HG03442 (cell line): ENCODE results near the gene PGGHG.
"Not testable (repeated sequence)": the region's sequence is repeated elsewhere in the genome, so short reads cannot be mapped to it uniquely, and the experiment has no call there.

Experiments
- ATAC-seq: cut with Tn5 transposase; IDR thresholded peaks from one replicate; pipeline ENCODE4 v1.9.1; 2021; ENCODE audit warnings: mild to moderate bottlenecking, moderate library complexity; ENCODE audit not compliant: unreplicated experiment

PGGHG gene

DNA sequence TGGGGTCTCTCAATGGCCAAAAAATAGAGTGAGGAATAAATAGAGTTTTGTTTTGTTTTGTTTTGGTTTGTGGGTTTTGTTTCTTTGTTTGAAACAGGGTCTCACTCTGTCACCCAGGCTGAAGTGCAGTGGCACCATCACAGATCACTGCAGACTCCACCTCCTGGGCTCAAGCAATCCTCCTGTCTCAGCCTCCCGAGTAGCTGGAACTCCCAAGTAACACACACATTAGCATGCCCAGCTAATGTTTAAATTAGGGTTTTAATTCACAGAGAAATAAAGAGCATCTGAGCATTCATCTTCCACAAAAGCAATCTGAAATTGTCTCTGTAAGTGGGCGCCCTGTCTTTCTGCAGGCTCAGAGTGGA is 40.9 kb downstream of the PGGHG start:
- ATAC-seq, result no peak

DNA sequence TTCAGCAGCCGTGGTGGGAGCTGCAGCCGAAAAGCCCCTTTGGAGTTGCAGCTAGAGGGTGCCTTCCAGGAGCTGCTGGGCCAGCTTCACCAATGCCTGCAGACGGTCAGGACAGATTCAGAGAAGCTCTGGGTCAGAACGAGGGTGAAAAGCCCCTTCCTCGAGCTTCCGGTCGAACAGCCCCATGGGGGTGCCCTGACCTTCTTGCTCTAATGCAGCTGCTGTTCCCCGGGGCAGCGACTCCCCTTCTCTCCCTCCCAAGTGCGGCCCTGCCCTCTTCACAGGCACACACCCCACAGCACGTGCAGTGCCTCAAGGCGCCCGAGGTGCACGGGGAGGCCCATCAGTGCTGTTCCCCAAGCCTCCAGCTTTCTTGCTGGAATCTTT is 41.4 kb downstream of the PGGHG start:
- ATAC-seq, result no peak

DNA sequence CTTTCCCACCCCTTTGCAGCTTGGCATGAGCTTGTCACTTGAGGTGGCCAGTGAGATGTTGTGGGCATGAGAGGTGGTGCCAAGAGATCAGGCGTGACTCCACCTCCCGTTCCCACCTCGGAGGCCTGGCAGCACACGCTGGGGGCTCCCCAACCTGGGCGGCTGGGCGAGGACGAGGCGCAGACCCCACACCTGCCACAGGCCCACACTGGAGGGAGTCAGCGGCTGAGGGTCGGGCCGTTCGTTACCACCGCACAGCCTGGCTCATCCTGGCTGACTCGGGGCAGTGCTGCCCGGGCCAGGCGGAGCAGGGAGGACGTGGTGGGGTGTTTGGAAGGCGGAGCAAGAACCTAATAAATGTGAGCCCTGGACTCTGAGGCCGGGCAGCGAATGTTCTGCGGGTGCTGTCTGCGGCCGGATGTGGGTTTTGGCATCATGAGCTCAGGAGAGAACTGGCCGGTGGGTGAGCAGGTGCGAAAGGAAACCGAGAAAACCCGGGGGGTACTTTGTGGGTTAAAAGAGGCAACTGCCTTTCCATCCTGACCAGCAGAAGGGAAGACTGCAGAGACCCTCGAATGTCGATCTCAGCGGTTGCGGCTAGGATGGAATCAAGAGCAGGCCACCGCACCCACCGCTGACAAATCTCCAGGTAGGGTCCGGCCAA is 41.9 kb downstream of the PGGHG start:
- no peak for ATAC-seq

DNA sequence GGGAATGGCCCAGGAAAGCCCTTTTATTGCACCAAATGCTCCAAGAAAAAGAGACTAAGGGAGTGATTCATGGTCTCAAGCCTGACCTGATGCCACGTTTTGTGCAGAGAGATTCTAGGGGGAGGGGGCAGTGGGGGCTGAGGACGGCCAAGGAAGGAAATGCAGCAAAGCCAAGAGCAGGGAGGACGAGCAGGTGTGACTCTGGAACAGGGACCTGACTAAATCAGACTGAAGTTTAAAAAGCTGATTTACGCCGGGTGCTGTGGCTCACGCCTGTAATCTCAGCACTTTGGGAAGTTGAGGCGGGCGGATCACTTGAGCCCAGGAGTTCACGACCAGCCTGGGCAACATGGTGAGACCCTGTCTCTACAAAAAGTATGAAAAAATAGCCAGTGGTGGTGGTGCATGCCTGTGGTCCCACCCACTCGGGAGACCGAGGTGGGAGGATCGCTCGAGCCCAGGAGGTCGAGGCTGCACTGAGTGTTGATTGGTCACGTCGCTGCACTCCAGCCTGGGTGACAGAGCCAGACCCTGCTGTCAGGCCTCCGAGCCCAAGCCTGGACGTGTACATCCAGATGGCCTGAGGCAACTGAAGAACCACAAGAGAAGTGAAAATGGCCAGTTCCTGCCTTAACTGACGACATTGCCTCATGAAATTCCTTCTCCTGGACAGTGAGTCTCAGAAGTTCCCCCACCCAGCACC is 42.6 kb downstream of the PGGHG start:
- ATAC-seq, result no peak

DNA sequence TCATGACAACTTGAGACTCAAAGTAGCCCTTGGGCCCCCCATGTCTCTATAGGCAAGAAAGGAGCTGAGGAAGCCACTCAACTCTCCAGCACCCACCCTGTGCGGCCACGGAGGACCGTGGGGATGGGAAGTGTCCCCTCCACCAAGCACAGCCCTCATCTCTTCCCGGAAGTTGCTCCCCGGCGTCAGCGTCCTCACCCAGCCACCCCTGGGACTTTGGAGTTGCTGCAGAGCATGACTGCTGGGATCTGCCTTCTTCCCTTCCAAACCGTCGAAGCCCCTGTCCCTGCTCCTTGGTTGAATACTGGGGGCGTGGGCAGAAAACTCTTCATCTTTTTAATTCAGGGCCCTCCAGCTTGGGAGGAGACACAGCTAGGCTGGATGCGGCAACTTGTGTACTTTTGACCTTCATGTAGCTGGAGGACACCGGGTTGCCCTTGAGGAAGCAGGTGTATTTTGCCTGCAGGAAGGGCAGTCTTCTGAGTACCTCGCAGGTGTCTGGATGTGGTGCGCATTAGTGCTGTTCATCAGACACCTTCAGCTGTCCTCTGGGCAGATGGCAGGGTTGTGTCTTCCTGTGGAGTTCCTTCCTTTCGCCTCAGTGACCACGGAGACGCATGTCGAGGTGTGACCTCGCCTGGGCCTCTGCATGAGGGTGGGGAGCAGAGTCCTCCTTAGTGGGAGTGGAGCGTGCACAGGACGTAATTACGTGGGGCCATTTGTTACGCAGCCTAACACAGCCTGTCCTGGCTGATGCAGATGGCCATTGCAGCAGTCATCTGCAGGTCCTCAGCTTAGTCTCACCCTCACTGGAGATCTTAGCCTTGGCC is 43.9 kb downstream of the PGGHG start:
- ATAC-seq, result no peak

DNA sequence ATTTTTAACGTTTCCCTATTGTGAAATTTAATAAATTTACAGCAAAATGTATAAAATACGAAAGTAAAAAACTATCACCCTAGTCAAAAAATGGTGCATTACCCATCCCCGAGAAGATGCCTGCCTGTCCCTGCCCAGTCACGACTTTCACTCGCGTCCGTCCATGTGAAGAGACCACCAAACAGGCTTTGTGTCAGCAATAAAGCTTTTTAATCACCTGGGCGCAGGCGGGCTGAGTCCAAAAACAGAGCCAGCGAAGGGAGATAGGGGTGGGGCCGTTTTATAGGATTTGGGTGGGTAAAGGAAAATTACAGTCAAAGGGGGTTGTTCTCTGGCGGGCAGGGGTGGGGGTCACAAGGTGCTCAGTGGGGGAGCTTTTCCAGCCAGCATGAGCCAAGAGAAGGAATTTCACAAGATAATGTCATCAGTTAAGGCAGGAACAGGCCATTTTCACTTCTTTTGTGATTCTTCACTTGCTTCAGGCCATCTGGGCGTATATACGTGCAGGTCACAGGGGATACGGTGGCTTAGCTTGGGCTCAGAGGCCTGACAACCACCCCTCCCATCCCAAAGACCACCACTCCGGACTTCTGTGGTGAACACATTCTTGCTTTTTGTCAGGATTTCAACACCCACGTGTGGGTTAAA is 44.8 kb downstream of the PGGHG start:
- not testable (repeated sequence) for ATAC-seq

DNA sequence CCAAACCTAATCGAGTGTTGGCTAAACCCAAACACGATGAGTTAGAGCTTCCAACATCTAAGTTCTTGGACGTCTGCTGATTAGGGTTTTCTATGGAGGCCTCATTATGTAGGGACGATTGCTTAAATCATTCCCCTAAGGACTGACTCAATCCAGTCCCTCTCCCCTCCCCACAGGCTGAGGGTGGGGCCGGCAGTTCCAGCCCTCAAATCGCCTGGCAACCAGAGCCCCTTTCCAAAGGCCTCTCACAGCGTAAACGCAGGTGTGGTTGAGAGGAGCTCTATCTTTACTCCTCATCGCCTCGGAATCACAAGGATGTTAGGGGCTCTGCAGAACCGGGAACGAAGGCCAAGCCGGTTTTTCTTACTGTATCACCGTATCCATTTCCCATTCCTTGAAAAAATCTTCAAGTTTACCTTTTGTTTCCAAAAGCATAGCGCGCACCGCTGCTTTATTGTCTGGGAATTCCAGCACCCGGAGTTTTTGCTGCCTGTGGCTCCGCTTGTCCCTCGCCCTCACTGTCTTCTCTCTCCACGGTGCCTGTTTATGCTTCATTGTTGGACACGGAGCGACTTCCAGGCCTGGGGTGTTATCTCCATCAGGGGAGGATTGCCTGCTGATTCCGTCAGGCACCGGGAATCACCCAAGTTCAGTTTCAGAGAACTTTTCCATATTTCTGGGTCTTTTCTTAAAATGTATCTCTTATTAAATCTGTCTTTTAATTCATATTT is 45.5 kb downstream of the PGGHG start:
- ATAC-seq, result no peak

DNA sequence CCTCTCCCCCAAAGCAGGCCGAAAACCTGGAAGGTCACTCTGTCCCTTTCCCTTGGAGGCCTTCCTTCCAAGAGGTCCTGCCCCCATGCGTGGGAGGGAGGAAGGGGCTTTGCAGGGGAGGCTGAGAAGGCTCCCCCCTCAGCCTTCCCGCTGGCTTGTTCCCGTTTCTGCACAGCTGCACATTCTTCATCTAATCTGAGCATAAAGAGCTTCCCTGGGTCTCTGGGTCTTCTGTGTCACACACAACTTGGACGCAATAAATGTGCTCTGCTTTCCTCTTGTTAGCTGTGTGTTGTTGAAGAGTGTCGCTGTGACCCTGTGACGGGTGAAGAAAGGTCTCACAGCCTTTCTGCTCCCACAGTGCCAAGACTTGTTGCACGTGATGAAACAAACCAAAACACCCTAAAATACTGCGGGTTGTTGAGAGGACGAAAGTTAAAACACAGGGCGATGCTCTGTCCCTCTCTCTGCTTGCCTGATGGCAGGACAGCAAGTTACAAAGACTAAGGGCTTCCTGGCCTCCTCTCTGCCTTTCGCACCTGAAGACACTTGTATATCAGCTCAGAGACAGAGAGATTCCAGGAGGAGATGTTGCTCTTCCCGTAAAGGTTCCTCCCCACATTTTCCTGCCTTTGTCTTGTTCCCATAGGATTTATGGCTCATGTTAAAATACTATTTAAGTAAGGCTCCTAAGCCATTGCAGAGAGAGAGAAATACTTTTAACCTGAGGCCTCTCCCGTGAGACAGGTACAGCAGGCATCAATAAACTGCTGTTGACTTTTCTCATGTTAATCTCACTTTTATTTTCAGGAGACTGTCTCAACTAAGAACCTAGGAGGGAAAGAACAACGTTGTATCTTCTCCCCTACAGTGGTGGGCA is 47.1 kb downstream of the PGGHG start:
- ATAC-seq, result no peak

DNA sequence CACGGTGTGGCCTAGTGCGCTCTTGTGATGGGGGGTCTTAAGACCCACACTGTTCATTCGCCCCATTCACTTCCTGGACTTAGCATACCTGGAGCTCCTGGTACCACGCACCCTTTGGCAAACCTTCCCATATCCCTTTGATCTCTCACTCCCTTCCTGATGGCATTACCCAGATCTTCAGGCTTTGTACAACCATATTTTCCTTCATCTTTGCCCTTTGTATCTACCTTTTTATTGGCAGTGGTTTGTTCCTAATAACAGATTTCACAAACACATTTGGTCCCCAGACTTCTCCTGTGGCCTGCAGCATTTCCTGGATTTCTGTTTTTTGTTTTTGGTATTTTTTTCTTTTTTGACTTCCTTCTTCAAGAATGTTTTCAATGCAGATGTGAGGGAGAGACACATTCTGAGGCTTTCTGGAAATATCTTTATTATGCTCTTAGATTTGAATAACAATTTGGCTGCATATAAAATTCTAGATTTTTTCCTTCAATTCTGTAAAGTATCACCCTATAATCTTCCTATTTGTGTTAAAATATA is 47.8 kb downstream of the PGGHG start:
- ATAC-seq, result no peak

DNA sequence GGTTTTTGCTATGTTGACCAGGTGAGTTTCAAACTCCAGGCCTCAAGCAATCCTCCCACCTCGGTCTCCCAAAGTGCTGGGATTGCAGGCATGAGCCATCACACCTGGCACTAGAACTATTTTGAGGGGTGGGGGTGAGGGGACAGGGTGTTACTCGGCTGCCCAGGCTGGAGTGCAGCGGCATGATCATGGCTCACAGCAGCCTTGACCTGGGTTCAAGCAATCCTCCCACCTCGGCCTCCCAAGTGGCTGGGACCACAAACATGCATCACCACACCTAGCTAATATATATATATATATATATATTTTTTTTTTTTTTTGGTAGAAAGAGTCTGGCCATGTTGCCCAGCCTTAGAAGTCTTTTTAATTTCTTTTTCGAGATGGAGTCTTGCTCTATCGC is 48.8 kb downstream of the PGGHG start:
- ATAC-seq, result no peak

DNA sequence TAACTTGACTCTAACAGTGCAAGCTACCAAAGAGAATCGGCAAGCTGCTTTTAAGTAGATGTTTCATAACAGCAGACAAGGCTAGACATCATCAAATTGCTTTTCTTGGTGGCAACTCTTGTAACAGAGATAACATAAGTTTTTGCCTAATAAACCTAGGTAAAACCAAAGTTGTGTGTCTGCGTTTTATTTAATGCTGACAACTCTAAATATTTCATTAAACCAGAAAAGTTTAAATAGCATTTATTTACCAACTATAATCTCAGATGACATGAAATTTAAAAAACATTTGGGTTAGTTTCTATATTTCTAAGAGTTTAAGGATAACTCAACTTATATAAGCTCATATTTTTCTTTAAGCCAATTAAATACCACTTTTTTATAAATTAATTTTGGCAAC is 51.0 kb downstream of the PGGHG start:
- ATAC-seq, result no peak

DNA sequence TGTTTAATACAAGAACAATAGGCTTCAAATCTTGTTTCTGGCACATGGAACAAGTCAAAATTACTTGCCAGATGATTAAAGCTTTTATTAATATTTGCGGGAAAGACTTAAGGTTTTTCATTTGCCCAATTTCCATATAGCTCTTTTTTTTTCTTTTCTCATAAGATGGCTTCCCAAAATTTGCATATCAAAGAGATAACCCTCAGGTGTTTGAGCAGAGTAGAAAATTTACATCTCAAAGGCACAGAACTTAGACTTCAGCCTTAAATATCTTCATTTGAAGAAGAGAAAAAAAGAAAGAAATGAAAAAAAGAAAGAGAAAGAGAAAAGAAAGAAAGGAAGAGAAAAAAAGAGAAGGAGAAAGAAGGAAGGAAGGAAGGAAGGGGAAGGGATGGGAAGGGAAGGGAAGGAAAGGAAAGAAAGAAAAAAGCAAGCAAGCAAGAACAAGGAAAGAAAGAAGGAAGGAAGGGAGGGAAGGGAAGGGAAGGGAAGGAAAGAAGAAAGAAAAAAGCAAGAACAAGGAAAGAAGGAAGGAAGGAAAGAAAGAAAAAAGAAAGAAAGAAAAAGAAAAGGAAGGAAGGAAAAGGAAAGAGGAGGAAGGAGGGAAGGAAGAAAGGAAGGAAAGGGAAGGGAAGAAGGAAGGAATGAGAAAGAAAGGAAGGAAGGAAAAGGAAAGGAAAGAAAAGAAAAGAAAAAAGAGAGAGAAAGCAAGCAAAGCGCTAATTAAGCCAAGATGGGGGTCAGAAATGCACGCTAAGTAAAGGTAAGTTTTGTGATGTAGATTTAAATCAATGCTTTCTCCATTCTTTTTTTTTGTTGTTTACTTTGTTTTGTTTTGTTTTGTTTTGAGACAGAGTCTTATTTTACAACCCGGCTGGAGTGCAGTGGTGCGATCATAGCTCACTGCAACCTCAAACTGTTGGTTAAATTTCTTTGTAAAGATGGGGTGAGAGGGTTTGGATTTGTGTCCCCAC is 51.9 kb downstream of the PGGHG start:
- ATAC-seq, result no peak

DNA sequence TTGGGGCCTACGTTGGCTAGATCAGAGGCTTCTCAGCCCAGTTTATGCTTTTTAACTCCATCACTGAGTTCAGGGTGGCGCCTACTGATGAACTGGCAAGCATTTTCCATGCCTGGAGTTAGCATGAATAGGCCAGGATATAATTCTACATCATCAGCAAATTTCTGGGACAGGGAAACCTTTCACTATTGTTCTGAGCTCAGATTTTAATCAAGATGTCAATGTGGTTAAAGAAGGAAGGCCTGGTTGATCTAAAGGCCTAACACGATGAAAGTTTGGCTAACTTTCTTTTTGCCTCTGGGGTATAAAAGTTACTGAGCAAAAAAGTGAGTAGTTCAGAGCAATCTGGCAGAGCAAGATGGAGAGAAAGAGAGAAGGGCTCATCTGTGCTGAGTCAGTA is 53.4 kb downstream of the PGGHG start:
- no peak for ATAC-seq

DNA sequence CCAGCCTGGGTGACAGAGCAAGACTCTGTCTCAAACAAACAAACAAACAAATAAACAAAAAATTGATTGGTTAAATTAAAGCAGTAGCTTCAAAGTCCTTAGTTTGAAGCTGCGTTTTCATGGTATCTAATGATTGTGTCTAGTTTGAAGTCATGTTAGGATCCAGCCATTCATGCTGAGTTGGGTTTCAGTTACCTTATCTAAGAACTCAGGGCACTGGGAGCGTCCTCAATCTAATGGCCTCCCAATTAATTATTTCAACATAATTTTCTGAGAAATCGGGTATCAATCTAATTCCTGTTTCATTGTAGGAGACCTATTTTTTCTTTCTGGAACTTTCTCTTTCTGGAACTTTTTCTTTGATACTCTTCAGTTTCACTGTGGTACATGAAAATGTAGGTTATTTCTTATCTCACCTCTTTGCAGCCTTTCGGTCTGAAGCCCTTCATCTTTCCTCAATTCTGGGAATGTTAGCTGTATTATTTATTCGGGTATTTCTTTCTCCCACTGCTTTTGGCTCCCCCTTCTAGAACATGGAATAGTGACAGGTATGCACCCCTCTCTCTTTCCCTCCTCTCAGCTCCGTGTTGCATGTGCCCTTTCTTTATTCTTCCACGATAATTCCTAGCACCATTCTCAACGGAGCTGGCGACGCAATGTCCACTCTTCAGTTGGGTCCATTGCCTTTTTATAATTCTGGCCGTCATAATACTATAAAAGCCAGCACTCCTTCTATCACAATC is 56.1 kb downstream of the PGGHG start:
- no peak for ATAC-seq
